Middle frontal gyrus (tissue), 1 donor: ENCODE results near the gene TMEM63B.
"Not testable (repeated sequence)": the region's sequence is repeated elsewhere in the genome, so short reads cannot be mapped to it uniquely, and the experiment has no call there.

ENCODE experiments used
- DNase-seq: peaks from one replicate; pipeline ENCODE4 v3.0.0-alpha.2; 2015; ENCODE audit warnings: low spot score; ENCODE audit errors: extremely low spot score

The TMEM63B gene

DNA sequence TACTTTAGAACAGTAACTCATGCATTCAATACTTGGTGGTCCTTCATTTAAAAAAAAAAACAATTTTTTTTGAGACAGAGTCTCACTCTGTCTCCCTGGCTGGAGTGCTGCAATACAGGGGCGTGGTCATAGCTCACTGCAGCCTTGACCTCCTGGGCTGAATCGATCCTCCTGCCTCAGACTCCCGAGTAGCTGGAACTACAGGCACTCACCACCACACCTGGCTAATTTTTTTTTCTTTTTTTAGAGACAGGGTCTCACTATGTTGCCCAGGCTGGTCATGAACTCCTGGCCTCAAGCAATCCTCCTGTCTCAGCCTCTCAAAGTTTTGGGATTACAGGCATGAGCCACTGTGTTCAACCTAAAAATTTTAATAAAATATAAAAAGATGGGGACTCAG is 17.2 kb downstream of the TMEM63B start:
- DNase-seq = not testable (repeated sequence)

DNA sequence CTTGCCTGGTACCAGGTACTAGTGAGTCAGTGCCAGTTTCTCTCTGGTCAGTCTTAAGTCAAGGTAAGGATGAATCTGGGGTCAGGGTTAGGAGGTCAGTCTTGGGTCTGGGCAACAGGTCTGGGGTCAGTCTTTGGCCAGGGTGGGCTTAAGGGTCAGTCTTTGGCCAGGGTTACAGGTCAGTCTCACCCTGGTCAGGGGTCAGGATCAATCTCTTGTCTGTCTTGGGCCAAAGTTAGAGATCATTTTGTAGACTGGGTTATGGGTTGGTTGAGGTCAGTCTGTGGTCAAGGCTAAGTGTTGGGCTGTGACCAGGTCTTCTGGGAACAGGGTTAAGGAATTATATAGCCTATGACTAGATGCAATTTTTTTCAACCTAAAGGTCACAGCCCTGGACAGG is 18.5 kb downstream of the TMEM63B start:
- no peak for DNase-seq

DNA sequence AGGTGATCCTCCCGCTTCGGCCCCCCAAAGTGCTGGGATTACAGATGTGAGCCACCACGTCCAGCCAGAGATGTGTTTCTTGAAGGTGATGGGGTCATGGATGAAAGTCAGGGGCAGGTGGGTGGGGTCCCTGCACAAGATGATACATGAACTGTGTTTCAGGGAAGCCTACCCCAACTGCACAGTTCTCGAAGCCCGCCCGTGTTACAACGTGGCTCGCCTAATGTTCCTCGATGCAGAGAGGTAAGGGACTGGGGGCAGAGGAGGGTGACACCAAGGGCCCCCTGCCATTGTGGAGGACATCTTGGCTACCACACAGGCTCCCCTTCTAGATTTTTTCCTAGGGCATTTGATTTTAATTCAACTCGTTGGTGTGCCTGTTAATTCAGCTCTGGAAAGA is 19.3 kb downstream of the TMEM63B start:
- DNase-seq = no peak

DNA sequence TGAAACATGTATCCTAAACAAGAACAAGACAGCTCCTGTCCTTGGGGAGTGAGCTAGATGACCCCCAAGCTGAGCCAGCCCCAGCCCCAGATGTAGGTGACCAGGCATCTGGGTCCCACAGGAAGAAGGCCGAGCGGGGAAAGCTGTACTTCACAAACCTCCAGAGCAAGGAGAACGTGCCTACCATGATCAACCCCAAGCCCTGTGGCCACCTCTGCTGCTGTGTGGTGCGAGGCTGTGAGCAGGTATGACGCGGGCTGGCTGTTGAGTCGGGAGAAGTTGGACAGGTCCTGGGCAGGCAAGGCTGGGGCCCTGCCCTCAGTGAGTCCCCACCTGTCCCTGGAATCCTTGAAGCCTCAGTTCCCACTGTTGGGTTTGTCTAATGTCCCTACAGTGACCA is 19.9 kb downstream of the TMEM63B start:
- no peak for DNase-seq

DNA sequence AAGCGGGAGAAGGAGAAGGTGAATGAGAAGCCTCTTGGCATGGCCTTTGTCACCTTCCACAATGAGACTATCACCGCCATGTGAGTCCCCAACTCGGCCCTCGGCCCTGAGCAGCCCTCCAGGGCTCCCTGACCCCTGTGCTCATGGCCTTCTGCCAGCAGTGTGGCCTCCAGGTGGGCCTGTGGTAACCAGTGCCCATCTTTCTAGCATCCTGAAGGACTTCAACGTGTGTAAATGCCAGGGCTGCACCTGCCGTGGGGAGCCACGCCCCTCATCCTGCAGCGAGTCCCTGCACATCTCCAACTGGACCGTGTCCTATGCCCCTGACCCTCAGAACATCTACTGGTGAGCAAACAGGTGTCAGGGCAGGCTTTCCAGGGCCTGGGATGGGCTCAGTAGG is 21.0 kb downstream of the TMEM63B start:
- DNase-seq = no peak

DNA sequence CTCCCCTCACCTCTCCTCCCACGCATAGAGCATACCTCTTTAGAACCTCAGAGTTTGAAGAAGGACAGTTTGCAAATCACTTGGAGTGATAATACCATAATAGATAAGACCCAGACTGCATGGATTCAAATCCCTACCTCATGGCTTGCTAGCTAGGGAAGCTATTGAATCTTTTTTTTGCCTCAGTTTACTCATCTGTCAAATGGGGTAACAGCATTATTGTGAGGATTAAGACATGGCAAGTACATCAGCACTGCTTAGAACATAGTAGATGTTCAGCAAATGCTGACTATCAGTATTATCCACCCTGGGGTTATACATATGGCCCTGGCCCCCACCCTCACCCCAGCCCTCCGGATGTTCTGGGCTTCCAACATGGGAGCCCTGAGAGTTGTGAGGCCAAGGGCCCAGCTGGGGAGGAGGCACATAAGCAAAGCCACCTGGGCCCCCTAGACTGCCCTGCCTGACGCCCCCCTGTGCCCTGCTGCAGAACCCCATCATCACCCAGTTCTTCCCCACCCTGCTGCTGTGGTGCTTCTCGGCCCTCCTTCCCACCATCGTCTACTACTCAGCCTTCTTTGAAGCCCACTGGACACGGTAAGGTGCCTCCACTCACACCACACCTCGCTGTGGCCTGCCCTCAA is 22.1 kb downstream of the TMEM63B start:
- DNase-seq = no peak

DNA sequence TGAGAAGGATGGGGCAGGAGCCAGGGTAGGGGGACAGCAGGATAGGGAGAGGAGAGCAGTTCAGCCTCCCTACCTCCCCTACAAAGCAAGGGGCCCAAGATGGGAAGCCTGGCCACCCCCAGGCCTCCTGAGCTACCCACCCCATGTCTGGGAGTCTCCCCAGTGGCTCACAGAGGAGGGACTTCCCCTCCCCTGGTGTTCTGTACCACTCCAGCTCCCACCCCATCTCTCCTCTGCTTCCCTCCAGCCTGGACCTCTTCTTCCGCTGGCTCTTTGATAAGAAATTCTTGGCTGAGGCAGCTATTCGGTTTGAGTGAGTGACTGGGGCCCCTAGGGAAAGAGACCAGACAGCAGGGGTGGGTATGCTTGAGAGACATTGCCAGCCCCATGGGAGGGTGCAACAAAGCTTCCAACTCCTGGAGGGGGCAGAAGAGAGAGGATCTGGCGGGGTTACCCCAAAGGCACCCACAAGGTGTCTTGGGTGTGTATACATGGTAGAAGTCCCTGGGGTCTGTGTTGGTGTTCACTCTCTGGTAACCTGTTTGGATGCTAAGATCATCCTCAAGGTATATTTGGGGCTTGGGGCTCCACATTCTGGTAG is 23.1 kb downstream of the TMEM63B start:
- DNase-seq = no peak

DNA sequence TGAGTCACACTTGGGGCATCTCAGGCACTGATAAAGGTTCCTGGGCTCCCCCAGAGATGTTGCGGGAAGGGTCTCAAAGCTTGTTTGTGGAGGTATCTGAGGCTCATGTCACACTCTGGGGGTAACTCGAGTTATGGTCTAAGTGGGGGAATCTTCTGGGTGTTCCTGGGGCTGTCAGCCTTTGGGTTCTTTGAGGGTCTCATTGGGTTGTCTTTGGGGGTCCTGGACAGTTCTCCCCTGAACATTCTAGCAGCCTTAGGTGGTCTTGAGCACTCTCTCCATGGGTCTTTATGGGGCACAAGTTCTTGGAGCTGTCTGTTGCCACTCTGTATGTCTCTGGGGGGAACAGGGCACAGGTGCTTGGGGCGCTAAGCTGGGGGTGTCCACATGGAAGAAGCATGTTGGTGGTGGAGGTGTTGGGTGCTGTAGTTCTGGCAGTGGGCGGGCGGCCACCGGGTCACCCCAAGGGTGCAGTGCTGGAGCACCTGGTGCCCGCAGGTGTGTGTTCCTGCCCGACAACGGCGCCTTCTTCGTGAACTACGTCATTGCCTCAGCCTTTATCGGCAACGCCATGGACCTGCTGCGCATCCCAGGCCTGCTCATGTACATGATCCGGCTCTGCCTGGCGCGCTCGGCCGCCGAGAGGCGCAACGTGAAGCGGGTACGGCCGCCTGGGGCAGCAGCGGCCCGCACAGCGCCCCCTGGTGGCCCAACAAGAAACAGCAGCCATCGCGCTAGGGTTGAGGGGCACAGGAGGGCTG is 24.2 kb downstream of the TMEM63B start:
- DNase-seq = peak; percentile 22

DNA sequence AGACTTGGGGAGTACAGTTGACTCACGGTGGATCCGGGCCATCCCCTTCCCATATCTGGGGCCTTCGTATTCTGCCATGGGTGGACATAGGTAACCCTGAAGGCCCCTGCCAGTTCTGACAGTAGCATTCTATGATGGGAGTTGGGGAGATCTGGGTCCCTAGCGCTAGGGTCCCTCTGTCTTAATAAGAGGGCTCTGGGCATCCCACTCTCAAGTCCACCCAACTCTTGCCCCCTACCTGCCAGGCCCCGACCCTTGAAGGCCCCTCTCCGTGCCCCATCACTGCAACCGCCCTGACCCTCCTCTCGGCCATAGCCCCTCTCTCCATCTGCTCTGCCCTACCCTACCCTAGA is 24.7 kb downstream of the TMEM63B start:
- no peak for DNase-seq

DNA sequence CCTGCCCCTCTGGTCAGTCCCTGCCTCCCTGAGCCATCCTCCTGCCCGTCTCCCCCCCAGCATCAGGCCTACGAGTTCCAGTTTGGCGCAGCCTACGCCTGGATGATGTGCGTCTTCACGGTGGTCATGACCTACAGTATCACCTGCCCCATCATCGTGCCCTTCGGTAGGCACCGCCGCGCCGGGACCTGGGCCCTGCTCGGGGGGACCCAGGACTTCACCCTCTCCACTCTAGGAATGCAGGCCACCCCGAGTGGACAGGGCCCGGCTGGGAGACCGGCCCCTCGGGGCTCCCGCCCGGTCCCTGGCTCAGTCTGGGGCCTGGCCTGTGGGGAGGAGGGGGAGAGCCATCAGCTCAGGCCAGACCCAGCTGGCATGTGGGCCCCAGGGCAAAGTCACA is 25.2 kb downstream of the TMEM63B start:
- DNase-seq = no peak

DNA sequence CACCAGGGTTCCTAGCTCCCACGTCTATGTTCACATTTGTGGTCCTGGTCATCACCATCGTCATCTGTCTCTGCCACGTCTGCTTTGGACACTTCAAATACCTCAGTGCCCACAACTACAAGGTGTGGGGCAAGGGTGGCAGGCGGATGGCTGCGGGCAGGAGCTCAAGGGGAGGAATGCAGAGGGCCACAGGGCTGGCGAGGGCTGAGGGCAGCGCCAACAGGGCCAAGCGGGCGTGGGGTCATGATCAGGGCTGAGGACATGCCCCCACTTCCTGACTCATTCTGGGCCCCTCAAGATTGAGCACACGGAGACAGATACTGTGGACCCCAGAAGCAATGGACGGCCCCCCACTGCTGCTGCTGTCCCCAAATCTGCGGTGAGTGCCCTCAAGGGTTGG is 26.7 kb downstream of the TMEM63B start:
- DNase-seq = no peak

DNA sequence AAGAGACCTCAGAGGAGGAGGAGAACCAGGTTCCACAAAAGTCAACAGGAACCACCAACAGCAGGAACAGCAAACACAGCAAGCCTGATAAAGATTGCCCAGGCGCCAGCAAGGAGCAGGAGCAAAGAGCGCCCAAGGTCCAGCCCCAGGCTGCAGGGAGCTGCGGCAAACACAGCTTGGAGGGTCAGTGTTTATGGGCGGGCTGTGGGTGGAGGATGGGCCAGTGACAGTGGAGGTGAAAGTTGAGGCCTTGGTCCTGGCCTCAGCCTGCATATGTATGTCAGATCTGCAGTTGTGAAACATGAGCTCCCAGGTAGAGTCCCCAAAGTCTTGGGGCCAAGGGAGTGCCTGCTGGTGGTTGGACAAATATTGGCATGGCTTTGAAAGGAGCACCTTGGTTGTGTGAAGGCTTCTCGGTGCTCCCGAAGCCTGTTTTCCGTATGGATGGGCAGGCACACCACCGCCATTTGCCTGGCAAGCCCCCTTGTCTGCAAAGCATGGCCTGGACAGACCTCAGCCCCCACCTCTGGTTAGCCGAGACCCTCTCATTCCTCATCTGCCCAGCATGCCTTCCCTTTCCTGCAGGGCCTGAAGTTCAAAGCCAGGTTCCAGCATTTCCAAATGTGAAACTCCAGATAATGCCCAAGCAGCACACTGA is 29.3 kb downstream of the TMEM63B start:
- no peak for DNase-seq

DNA sequence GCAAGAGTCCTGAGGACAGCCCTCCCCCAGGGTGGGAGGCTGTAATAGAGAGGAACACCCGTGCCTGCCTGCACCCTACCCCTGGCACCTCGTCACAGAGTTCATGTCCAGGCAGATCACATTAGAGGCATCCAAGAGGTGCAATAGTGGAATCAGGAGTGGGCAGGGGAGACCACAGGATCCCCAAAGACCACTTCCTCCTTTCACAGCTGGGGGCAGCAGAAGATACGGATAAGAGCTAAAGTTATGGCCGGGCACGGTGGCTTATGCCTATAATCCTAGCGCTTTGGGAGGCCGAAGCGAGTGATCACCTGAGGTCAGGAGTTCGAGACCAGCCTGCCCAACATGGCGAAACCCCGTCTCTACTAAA is 29.8 kb downstream of the TMEM63B start:
- DNase-seq = no peak

DNA sequence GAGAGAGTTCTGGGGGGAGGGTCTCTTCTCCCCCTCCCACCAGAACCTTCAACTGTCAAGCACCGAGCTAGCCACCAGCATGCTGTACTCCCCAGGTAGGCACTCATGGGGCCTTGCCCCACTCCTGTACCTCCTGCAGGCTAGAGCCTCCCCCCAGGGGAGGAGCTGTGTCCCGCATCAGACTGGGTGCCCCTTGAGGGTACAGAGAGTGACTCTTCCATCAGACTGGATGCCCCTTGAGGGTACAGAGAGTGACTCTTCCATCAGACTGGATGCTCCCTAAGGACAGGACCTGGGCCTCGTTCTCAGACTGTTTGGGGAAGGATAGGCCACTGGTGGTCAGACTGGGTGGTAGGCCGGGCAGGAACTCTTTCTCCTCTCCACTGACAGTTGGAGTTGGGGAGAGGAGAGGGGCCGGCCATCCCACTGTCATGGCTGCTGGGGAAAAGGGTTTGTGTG is 31.4 kb downstream of the TMEM63B start, which contains the start of gene CAPN11:
CAPN11 (plus strand) TSS at position 51 of the 459 bp plus-strand sequence; CDS start at position 80, 29 bp downstream.
- no peak for DNase-seq

DNA sequence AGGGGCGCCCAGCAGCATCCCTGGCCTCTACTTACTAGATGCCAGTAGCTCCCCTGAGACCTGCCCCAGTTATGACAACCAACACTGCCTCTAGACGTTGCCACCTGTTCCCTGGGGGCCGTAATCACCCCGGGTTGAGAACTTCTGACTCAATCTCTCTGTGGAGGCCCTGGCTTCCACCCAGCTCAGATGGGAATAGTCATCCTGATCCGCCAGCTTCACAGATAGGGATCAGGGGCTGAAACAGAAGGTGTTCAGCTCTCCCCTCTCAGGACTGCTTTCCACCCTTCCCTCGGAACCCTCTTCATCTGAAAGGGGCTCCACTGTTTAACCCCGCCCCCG is 34.6 kb downstream of the TMEM63B start:
- DNase-seq = no peak

DNA sequence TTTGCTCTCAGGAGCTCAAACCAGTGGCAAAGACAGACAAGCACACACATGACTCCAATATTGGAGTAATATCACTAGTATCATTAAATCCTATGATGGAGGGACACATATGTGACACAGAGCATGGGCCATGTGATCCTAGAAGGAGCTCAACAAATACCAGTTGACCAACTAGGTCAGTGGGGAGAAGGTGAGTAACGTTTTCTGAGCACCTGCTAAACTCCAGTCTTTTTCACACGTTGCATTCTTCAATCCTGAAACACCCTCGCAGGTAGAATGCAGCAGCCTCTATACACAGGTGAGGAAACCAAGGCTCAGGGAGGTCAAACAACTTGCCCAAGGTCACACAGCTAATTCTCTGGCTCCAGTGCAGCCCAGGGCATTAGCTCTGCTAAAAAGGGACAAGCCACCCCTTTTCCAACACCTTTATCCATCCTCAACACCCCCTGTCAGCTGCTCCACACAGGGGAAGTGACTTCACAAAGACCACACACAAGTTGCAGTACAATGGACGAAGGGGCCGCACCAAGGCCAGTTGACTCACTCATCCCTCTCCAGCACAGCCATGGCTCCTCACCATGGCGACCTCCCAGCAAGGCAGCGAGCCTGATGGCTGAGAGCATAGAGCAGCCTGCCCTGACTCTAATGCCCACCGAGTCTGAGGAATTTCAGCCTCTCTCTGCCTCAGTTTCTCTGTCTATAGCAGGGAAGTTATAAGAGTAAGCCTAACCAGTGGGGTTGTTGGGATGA is 35.7 kb downstream of the TMEM63B start:
- no peak for DNase-seq

DNA sequence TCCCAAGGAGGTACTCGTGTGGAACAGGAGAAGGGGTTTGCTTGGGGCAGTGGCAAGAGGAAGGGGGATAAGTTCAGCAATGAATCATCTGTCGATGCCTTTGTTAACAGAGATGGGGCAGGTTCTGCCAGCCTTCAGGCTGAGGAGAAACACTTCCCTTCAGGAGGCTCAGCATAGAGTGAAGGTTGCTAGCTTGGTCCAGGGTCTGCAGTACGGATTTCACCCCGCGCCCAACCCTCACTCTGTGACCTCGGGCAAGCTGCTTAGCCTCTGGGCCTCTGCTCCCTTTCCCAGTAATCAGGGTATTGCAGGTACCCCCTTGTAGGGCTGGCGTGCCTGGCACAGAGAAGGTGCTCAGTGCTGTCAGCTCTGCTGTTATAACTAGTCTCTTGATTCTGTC is 38.8 kb downstream of the TMEM63B start:
- no peak for DNase-seq

DNA sequence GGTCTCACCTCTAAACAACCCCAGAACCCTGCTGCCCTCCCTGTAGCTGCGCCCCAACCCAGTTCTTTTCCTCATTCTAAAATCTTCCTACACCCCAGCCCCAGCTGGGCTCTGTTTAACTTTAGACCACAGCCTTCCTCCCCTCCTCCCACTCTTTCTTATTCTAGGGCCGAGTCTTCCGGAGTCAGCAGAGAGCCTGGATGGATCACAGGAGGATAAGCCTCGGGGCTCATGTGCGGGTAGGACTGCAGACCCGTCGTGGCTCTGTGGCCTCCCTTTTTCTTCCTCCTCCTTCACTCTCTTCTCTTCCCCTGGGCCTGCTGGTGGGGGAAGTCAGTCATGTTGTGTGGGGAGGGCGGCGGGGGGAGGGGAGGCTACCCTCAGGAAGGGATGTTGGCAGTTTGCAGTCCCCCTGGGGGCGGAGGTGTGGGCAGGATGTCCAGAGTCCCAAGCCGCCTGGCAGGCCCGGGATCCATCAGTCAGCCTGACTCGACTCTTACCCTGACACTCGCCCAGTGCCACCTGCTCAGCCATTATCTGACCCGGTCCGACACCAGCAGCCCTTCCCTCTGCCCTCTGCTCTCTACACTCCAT is 39.3 kb downstream of the TMEM63B start:
- no peak for DNase-seq

DNA sequence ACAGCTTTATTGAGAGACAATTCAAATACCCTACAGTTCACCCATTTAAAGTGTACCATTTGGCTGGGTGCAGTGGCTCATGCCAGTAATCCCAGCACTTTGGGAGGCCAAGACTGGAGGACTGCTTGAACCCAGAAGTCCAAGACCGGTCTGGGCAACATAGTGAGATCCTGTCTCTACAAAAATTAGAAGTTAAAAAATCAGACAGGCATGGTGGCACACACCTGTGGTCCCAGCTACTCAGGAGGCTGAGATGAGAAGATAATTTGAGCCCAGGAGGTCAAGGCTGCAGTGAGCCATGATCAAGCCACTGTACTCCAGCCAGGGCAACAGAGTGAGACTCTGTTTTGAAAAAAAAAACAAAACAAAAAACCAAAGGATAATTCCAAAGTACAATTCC is 40.2 kb downstream of the TMEM63B start:
- DNase-seq = no peak

DNA sequence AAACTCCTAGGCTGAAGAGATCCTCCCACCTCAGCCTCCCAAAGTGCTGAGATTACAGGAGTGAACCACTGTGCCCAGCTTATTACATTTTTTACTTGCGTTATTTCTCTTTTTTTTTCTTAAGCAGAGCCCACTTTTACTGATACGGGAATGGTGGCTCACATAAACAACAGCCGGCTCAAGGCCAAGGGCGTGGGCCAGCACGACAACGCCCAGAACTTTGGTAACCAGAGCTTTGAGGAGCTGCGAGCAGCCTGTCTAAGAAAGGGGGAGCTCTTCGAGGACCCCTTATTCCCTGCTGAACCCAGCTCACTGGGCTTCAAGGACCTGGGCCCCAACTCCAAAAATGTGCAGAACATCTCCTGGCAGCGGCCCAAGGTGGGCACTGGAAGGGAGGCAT is 41.8 kb downstream of the TMEM63B start:
- no peak for DNase-seq

DNA sequence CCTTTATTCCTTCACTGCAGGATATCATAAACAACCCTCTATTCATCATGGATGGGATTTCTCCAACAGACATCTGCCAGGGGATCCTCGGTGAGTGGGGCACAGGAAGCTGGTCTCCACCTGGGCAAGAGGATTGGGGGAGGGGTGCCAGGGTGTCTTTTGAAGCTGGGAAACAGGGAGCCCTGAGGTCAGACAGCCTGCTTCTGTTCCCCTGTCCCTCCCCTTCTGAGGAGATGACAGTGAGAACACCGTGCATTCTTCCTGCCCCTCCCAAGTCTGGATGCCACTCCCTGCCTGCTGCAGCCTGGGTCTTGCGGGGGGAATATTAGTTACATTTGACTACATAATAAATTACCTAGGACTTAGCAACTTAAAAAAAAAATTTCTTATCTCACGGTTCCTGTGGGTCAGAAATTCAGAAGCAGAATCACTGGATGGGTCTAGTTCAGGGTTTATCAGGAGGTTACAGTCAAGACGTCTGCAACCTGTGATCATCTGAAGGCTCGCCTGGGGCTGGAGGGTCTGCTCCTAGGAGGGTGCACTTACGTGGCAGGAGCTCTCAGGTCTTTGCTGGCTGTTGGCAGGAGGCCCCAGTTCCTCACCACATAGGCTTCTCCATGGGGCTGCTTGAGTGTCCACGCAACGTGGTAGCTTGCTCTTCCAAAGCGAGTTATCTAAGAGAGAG is 42.7 kb downstream of the TMEM63B start:
- no peak for DNase-seq
